Left renal pelvis (tissue), 4 donors: ENCODE measurements around the gene DSCAM. TPM values are rescaled to one million over a fixed set of nuclear protein-coding genes. Genes with fewer than 3 reads are reported as not detected.

ENCODE experiments used
- DNase-seq, 4 donors: peaks; one replicate each; pipeline ENCODE4 v3.0.0-alpha.2; 2013; ENCODE audit warnings: low read depth in 4 of 4, low spot score in 3 of 4
- polyA plus RNA-seq, 4 donors: library from polyadenylated mRNA; unstranded; fragments of 120-200 nt; gene quantifications; one replicate each; pipeline ENCODE4 v1.2.1, GENCODE V29; 2013; ENCODE audit not compliant: insufficient read length in 4 of 4

The DSCAM gene
- polyA plus RNA-seq, 4 donors = 0.06 to 0.14 (median 0.09) TPM

GRCh38 chr21:40625991-40626390 is 221.0 kb downstream of the DSCAM start:
- DNase-seq = no peak

- DNase-seq = no peak
Observed at GRCh38 chr21:40623528-40623927, 223.4 kb downstream of the DSCAM start.

GRCh38 chr21:40622531-40622930 is 224.4 kb downstream of the DSCAM start:
- DNase-seq = peak in 2 of 4 donors; percentile 3 to 4

GRCh38 chr21:40620386-40621145 is 226.4 kb downstream of the DSCAM start:
- DNase-seq = no peak

GRCh38 chr21:40618191-40618973 is 228.6 kb downstream of the DSCAM start:
- DNase-seq = no peak

GRCh38 chr21:40616377-40616704 is 230.6 kb downstream of the DSCAM start:
- no peak for DNase-seq

GRCh38 chr21:40615505-40616376 is 231.2 kb downstream of the DSCAM start:
- DNase-seq = no peak

- DNase-seq = no peak
Observed at GRCh38 chr21:40613546-40614030, 233.4 kb downstream of the DSCAM start.

GRCh38 chr21:40610345-40610744 is 236.6 kb downstream of the DSCAM start:
- no peak for DNase-seq

- DNase-seq = no peak
Observed at GRCh38 chr21:40606341-40606740, 240.6 kb downstream of the DSCAM start.

GRCh38 chr21:40605094-40605493 is 241.9 kb downstream of the DSCAM start:
- DNase-seq = no peak

- DNase-seq = no peak
Observed at GRCh38 chr21:40603774-40604173, 243.2 kb downstream of the DSCAM start.

- DNase-seq = no peak
Observed at GRCh38 chr21:40602080-40602479, 244.9 kb downstream of the DSCAM start.

- no peak for DNase-seq
Observed at GRCh38 chr21:40595806-40596205, 251.2 kb downstream of the DSCAM start.

GRCh38 chr21:40587736-40588346 is 259.1 kb downstream of the DSCAM start:
- no peak for DNase-seq

GRCh38 chr21:40586575-40586974 is 260.4 kb downstream of the DSCAM start:
- no peak for DNase-seq

GRCh38 chr21:40577285-40578043 is 269.5 kb downstream of the DSCAM start:
- DNase-seq = no peak

GRCh38 chr21:40575976-40576375 is 271.0 kb downstream of the DSCAM start:
- DNase-seq = no peak

- no peak for DNase-seq
Observed at GRCh38 chr21:40569357-40569756, 277.6 kb downstream of the DSCAM start.

GRCh38 chr21:40568807-40569206 is 278.2 kb downstream of the DSCAM start:
- DNase-seq = no peak
